ENCODE results near the gene COL4A3. TPM values are rescaled to one million over a fixed set of nuclear protein-coding genes. Genes with fewer than 3 reads are reported as not detected.

The COL4A3 gene
- total RNA-seq, 1 donor from 2014 or later = not detected

DNA sequence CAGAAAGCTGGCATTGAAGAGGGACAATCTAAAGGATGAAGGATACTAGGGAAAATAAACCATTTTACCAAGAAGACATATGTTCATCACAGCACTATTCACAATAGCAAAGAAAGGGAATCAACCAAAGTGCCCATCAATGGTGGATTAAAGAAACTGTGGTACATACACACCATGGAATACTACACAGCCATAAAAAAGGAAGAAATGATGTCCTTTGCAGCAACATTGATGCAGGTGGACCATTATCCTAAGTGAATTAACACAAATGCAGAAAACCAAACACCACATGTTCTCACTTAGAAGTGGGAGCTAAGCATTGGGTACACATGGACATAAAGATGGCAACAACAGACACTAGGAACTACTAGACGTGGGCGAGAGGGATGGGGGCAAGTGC lies 153.4 kb downstream of the COL4A3 start:
- H3K9me3 ChIP-seq (ENCODE audit: insufficient read depth, low read depth, low read length) = peaks cover 1% of the 10 kb centered on the region
- H3K27ac Mint-ChIP-seq (ENCODE audit: unreplicated experiment) = no peak overlapping the region
- H3K4me2 ChIP-seq (ENCODE audit: low read length) = no peak overlapping the region
- H4K20me1 ChIP-seq (ENCODE audit: insufficient read depth, low read length) = no peaks in the 10 kb centered on the region
- no peak for DNase-seq (ENCODE audit: low read depth)
- no peaks in the 10 kb centered on the region for H3K27me3 Mint-ChIP-seq (ENCODE audit: low read depth, unreplicated experiment)
- no peak overlapping the region for H3K9ac ChIP-seq (ENCODE audit: low read length)
- peaks cover 2% of the 10 kb centered on the region for H3K9me3 Mint-ChIP-seq (ENCODE audit: unreplicated experiment)
- peaks cover 2% of the 10 kb centered on the region for H3K36me3 Mint-ChIP-seq (ENCODE audit: low read depth, unreplicated experiment)
- H3K4me1 Mint-ChIP-seq (ENCODE audit: low read depth, unreplicated experiment) = peaks cover 1% of the 10 kb centered on the region
- H3K4me3 Mint-ChIP-seq (ENCODE audit: unreplicated experiment) = no peak overlapping the region
- no peaks in the 10 kb centered on the region for H3K27me3 ChIP-seq (ENCODE audit: insufficient read depth, low read length)
- no peak overlapping the region for H3K4me3 ChIP-seq (ENCODE audit: insufficient read depth, low read depth, low read length)
- TF ChIP-seq, protein P1, sequence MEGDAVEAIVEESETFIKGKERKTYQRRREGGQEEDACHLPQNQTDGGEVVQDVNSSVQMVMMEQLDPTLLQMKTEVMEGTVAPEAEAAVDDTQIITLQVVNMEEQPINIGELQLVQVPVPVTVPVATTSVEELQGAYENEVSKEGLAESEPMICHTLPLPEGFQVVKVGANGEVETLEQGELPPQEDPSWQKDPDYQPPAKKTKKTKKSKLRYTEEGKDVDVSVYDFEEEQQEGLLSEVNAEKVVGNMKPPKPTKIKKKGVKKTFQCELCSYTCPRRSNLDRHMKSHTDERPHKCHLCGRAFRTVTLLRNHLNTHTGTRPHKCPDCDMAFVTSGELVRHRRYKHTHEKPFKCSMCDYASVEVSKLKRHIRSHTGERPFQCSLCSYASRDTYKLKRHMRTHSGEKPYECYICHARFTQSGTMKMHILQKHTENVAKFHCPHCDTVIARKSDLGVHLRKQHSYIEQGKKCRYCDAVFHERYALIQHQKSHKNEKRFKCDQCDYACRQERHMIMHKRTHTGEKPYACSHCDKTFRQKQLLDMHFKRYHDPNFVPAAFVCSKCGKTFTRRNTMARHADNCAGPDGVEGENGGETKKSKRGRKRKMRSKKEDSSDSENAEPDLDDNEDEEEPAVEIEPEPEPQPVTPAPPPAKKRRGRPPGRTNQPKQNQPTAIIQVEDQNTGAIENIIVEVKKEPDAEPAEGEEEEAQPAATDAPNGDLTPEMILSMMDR (IDR thresholded peaks at IDR 0.05; ENCODE audit: insufficient read depth, low read depth, low read length) = no peak
- no peak for TF ChIP-seq EZH2 (IDR thresholded peaks at IDR 0.05; ENCODE audit: insufficient read depth, low read length)
- FAIRE-seq = no peak
- H3K27ac ChIP-seq (ENCODE audit: low read depth, low read length) = no peak overlapping the region
- no peaks in the 10 kb centered on the region for H3K36me3 ChIP-seq (ENCODE audit: insufficient read depth, low read length)
- H3K79me2 ChIP-seq (ENCODE audit: insufficient read depth, low read length) = no peaks in the 10 kb centered on the region
- H3K4me1 ChIP-seq (ENCODE audit: insufficient read depth, low read length) = no peaks in the 10 kb centered on the region
- no peak overlapping the region for H2AFZ ChIP-seq (ENCODE audit: low read depth, low read length)

DNA sequence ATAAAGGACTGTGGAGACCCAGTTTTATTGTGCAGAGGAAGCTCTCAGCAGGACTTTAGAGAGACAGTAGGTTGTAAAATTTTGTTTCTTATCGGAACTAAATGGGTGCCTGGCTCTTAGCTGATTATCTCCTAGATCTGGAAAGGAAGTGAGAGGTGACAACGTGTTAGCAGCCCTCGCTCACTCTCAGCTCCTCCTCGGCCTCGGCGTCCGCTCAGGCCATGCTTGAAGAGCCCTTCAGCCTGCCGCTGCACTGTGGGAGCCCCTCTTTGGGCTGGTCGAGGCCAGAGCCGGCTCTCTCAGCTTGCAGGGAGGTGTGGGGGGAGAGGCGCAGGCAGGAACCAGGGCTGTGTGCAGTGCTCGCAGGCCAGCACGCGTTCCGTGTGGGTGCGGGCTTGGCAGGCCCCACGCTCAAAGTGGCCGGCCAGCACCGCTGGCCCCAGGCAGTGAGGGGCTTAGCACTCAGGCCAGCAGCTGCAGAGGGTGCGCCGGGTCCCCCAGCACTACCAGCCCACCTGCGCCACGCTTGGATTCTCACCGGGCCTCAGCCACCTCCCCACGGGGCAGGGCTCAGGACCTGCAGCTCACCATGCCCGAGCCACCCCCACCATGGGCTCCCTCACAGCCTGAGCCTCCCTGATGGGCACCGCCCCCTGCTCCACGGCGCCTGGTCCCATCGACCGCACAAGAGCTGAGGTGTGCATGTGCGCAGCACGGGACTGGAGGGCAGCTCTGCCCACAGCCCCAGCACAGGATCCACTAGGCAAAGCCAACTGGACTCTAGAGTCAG lies 156.1 kb downstream of the COL4A3 start:
- H3K27me3 ChIP-seq (ENCODE audit: insufficient read depth, low read length) = no peaks in the 10 kb centered on the region
- H3K27me3 Mint-ChIP-seq (ENCODE audit: low read depth, unreplicated experiment) = no peaks in the 10 kb centered on the region
- peaks cover 2% of the 10 kb centered on the region for H3K36me3 Mint-ChIP-seq (ENCODE audit: low read depth, unreplicated experiment)
- peaks cover 4% of the 10 kb centered on the region for H3K9me3 Mint-ChIP-seq (ENCODE audit: unreplicated experiment)
- no peak for FAIRE-seq
- peaks cover 6% of the 10 kb centered on the region for H3K4me1 ChIP-seq (ENCODE audit: insufficient read depth, low read length)
- no peak for DNase-seq (ENCODE audit: low read depth)
- H2AFZ ChIP-seq (ENCODE audit: low read depth, low read length) = no peak overlapping the region
- H3K36me3 ChIP-seq (ENCODE audit: insufficient read depth, low read length) = no peaks in the 10 kb centered on the region
- TF ChIP-seq EZH2 (IDR thresholded peaks at IDR 0.05; ENCODE audit: insufficient read depth, low read length) = no peak
- TF ChIP-seq, protein P1 (IDR thresholded peaks at IDR 0.05; ENCODE audit: insufficient read depth, low read depth, low read length) = no peak
- H3K9ac ChIP-seq (ENCODE audit: low read length) = no peak overlapping the region
- H3K9me3 ChIP-seq (ENCODE audit: insufficient read depth, low read depth, low read length) = peaks cover 2% of the 10 kb centered on the region
- no peak overlapping the region for H3K4me3 ChIP-seq (ENCODE audit: insufficient read depth, low read depth, low read length)
- H3K27ac Mint-ChIP-seq (ENCODE audit: unreplicated experiment) = no peak overlapping the region
- no peak overlapping the region for H3K4me2 ChIP-seq (ENCODE audit: low read length)
- peaks cover 5% of the 10 kb centered on the region for H3K4me1 Mint-ChIP-seq (ENCODE audit: low read depth, unreplicated experiment)
- no peak overlapping the region for H3K4me3 Mint-ChIP-seq (ENCODE audit: unreplicated experiment)
- H3K27ac ChIP-seq (ENCODE audit: low read depth, low read length) = no peak overlapping the region
- no peaks in the 10 kb centered on the region for H4K20me1 ChIP-seq (ENCODE audit: insufficient read depth, low read length)
- H3K79me2 ChIP-seq (ENCODE audit: insufficient read depth, low read length) = peaks cover 11% of the 10 kb centered on the region
